ENCODE results near the gene ANKRD36C. TPM values are rescaled to one million over a fixed set of nuclear protein-coding genes. Genes with fewer than 3 reads are reported as not detected.
"Not testable (repeated sequence)": the region's sequence is repeated elsewhere in the genome, so short reads cannot be mapped to it uniquely, and the experiment has no call there.

Gene ANKRD36C
- total RNA-seq (2022) = 29.0 and 41.9 TPM in 2 replicates
- percentile 70 among the genes with signal in this experiment for Bru-seq, nascent RNA
- BruChase-seq, experiment 1, labeled RNA remaining after a 6-hour chase = percentile 60 among the genes with signal in this experiment
- percentile 59 among the genes with signal in this experiment for BruChase-seq, experiment 2, labeled RNA remaining after a 2-hour chase
- long read RNA-seq, partial matches to known transcripts = 1 of 6 reads
- long read RNA-seq, other reads (novel, unspliced or antisense) = 5 of 6 reads

DNA sequence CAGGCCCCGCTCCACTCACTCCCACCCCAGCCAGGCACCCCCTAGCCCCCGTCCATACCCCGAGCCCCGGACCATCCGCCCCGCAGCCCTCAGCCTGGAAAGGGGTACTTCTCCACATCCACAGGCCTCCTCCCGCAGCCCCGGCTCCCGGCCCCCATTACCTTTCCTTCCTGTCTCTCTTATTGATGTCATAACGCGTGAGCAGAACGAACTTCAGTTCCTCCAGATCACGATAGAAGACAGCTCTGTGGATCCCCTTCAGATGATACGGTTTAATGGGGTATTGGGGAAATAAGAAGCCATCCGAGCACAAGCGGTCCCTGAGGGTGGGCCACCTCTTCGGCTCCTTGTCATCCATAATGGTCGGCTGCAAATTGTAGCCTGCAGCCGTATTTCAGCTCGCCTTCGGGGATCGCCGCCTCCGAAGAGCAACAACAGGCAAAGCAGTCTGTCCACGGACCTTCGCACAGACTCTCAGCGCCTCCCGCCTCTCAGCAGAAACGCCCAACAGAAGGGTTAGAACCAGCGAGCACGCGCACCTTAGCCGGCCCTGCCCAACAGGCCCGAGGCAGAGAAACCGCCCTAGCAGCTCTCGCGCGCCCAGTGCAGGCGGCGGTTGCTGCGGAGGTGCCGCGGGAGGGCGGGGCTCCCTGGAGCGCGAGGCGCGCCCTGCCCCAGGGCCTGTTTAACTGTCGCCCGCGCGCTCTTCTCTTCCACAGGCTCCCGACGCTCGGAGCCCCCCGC, at the start of gene ANKRD36C:
Gene ANKRD36C, minus strand, starts transcription at position 474 of the 744 bp plus-strand sequence. Its CDS starts 116 bp downstream, at position 358.
- H3K36me3 Mint-ChIP-seq (ENCODE audit: insufficient read depth, unreplicated experiment) = peaks cover 26% of the 10 kb centered on the region
- not testable (repeated sequence) for BruUV-seq (replicated peaks); H3K4me1 Mint-ChIP-seq (ENCODE audit: low read depth, unreplicated experiment); H3K9me3 Mint-ChIP-seq (ENCODE audit: low read depth, unreplicated experiment)
- CTCF ChIA-PET = interaction anchor here (0.6 to 1.3 kb wide), 2 partner anchors 17 to 126 kb away, joined by 6 to 11 read pairs; no protein-coding TSS in a partner anchor
- H3K27me3 Mint-ChIP-seq (ENCODE audit: unreplicated experiment) = peaks cover 29% of the 10 kb centered on the region
- H3K27ac Mint-ChIP-seq (ENCODE audit: unreplicated experiment) = peak within 1 kb of the TSS; percentile 83
- peak within 1 kb of the TSS; percentile 90 for H3K4me3 Mint-ChIP-seq (ENCODE audit: low read depth, unreplicated experiment)
- DNase-seq = peak; percentile 8
- intact Hi-C loops (cut with micrococcal nuclease; ENCODE audit: unreplicated experiment) = loop anchor here (1.0 to 10.0 kb wide), 3 partner anchors 183 to 516 kb away; partner anchors contain the start of genes CIAO1, NEURL3 and TMEM127

GRCh38 chr2:96035554-96035953, 43.9 kb upstream of the ANKRD36C start:
- BruUV-seq (replicated peaks); intact Hi-C loops (cut with micrococcal nuclease; ENCODE audit: unreplicated experiment); H3K4me3 Mint-ChIP-seq (ENCODE audit: low read depth, unreplicated experiment): not testable (repeated sequence)

GRCh38 chr2:96034792-96035191, 43.2 kb upstream of the ANKRD36C start, which contains the start of gene GPAT2:
Gene GPAT2, minus strand, starts transcription at chr2:96034916. Its CDS starts 2,557 bp downstream, at chr2:96032359.
- H3K9me3 Mint-ChIP-seq (ENCODE audit: low read depth, unreplicated experiment); H3K4me1 Mint-ChIP-seq (ENCODE audit: low read depth, unreplicated experiment); intact Hi-C loops (cut with micrococcal nuclease; ENCODE audit: unreplicated experiment); DNase-seq; H3K27me3 Mint-ChIP-seq (ENCODE audit: unreplicated experiment); H3K27ac Mint-ChIP-seq (ENCODE audit: unreplicated experiment); BruUV-seq (replicated peaks); CTCF ChIA-PET; H3K4me3 Mint-ChIP-seq (ENCODE audit: low read depth, unreplicated experiment); H3K36me3 Mint-ChIP-seq (ENCODE audit: insufficient read depth, unreplicated experiment): not testable (repeated sequence)

More at GRCh38 chr2:96035554-96035953, 43.9 kb upstream of the ANKRD36C start:
- DNase-seq; CTCF ChIA-PET; H3K27ac Mint-ChIP-seq (ENCODE audit: unreplicated experiment); H3K27me3 Mint-ChIP-seq (ENCODE audit: unreplicated experiment); H3K36me3 Mint-ChIP-seq (ENCODE audit: insufficient read depth, unreplicated experiment); H3K4me1 Mint-ChIP-seq (ENCODE audit: low read depth, unreplicated experiment); H3K9me3 Mint-ChIP-seq (ENCODE audit: low read depth, unreplicated experiment): not testable (repeated sequence)

DNA sequence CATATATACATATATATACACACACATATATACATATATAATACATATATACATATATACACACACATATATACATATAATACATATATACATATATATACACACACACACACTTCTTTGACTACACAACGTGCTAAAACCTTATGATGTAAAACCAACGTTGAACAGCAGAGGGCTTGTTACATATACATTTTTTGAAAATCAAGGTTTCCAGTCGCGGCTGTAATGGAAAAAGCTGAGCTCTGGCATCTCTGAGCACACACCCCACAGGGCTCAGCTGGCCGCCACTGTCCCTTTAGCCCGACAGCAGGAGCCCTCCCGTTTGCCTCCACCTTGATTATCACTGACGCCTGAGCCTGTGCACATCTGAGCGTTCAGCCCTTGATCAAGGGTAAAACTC, 42.4 kb upstream of the ANKRD36C start:
- H3K36me3 Mint-ChIP-seq (ENCODE audit: insufficient read depth, unreplicated experiment); intact Hi-C loops (cut with micrococcal nuclease; ENCODE audit: unreplicated experiment); H3K4me3 Mint-ChIP-seq (ENCODE audit: low read depth, unreplicated experiment); H3K27me3 Mint-ChIP-seq (ENCODE audit: unreplicated experiment); H3K27ac Mint-ChIP-seq (ENCODE audit: unreplicated experiment); H3K4me1 Mint-ChIP-seq (ENCODE audit: low read depth, unreplicated experiment); DNase-seq; CTCF ChIA-PET; H3K9me3 Mint-ChIP-seq (ENCODE audit: low read depth, unreplicated experiment); BruUV-seq (replicated peaks): not testable (repeated sequence)

GRCh38 chr2:96027725-96028325, 36.2 kb upstream of the ANKRD36C start:
- CTCF ChIA-PET; H3K27ac Mint-ChIP-seq (ENCODE audit: unreplicated experiment); H3K9me3 Mint-ChIP-seq (ENCODE audit: low read depth, unreplicated experiment); H3K4me1 Mint-ChIP-seq (ENCODE audit: low read depth, unreplicated experiment); H3K27me3 Mint-ChIP-seq (ENCODE audit: unreplicated experiment); H3K36me3 Mint-ChIP-seq (ENCODE audit: insufficient read depth, unreplicated experiment); DNase-seq; BruUV-seq (replicated peaks); H3K4me3 Mint-ChIP-seq (ENCODE audit: low read depth, unreplicated experiment): not testable (repeated sequence)
- intact Hi-C loops (cut with micrococcal nuclease; ENCODE audit: unreplicated experiment) = loop anchor here (10.0 kb wide), 2 partner anchors 147 to 237 kb away; partner anchors contain the start of genes CIAO1 and TMEM127

GRCh38 chr2:96025755-96026154, 34.1 kb upstream of the ANKRD36C start:
- CTCF ChIA-PET = not testable (repeated sequence)
- intact Hi-C loops (cut with micrococcal nuclease; ENCODE audit: unreplicated experiment) = loop anchor here (10.0 kb wide), 2 partner anchors 149 to 239 kb away; partner anchors contain the start of genes CIAO1 and TMEM127

GRCh38 chr2:96025194-96025492, 33.5 kb upstream of the ANKRD36C start:
- no peak overlapping the region for H3K4me3 Mint-ChIP-seq (ENCODE audit: low read depth, unreplicated experiment)
- intact Hi-C loops (cut with micrococcal nuclease; ENCODE audit: unreplicated experiment) = loop anchor here (10.0 kb wide), 2 partner anchors 150 to 240 kb away; partner anchors contain the start of genes CIAO1 and TMEM127
- DNase-seq = no peak
- H3K9me3 Mint-ChIP-seq (ENCODE audit: low read depth, unreplicated experiment) = no peaks in the 10 kb centered on the region
- CTCF ChIA-PET = no interaction called here
- H3K27ac Mint-ChIP-seq (ENCODE audit: unreplicated experiment) = no peak overlapping the region
- no peaks in the 10 kb centered on the region for H3K4me1 Mint-ChIP-seq (ENCODE audit: low read depth, unreplicated experiment)
- no TSS peak for BruUV-seq (replicated peaks)
- H3K27me3 Mint-ChIP-seq (ENCODE audit: unreplicated experiment) = no peaks in the 10 kb centered on the region
- TF ChIP-seq CTCF (IDR thresholded peaks at IDR 0.05; ENCODE audit: unreplicated experiment) = no peak
- peaks cover 6% of the 10 kb centered on the region for H3K36me3 Mint-ChIP-seq (ENCODE audit: insufficient read depth, unreplicated experiment)

More at GRCh38 chr2:96025755-96026154, 34.1 kb upstream of the ANKRD36C start:
- H3K27ac Mint-ChIP-seq (ENCODE audit: unreplicated experiment); H3K4me1 Mint-ChIP-seq (ENCODE audit: low read depth, unreplicated experiment); H3K27me3 Mint-ChIP-seq (ENCODE audit: unreplicated experiment); H3K9me3 Mint-ChIP-seq (ENCODE audit: low read depth, unreplicated experiment); H3K4me3 Mint-ChIP-seq (ENCODE audit: low read depth, unreplicated experiment); DNase-seq; BruUV-seq (replicated peaks); H3K36me3 Mint-ChIP-seq (ENCODE audit: insufficient read depth, unreplicated experiment): not testable (repeated sequence)

All from Calu3 (cell line).